Neutrophil (primary cell): Measurements from ENCODE around the gene MPZL2.

Source experiments
- H3K27ac ChIP-seq: fragments of 200-600 bp; sonication (generic); 2 replicates; pipeline ENCODE4 v1.5.1; 2016; ENCODE audit warnings: mild to moderate bottlenecking, moderate library complexity
- H3K27me3 ChIP-seq: fragments of 200-600 bp; sonication (generic); 2 replicates; pipeline ENCODE4 v1.6.0; 2016; ENCODE audit warnings: mild to moderate bottlenecking
- H3K36me3 ChIP-seq: fragments of 200-600 bp; sonication (generic); 2 replicates; pipeline ENCODE4 v1.5.1; 2017
- H3K4me1 ChIP-seq, 2 experiments: fragments of 200-600 bp in 1 of 2; sonication (generic) in 1 of 2; 1 replicate in 1 of 2; 2 replicates in 1 of 2; pipeline versions ENCODE4 v1.5.1 to v1.6.1; 2013 to 2016; ENCODE audit warnings: low read depth in 1 of 2, low read length in 1 of 2, mild to moderate bottlenecking in 1 of 2, moderate library complexity in 1 of 2; ENCODE audit not compliant: control insufficient read depth in 1 of 2, insufficient read depth in 1 of 2
- H3K4me3 ChIP-seq, 2 experiments: fragments of 200-600 bp in 1 of 2; sonication (generic) in 1 of 2; 1 replicate in 1 of 2; 2 replicates in 1 of 2; pipeline ENCODE4 v1.5.1; 2013 to 2016; ENCODE audit warnings: low read depth in 1 of 2, low read length in 1 of 2, mild to moderate bottlenecking in 1 of 2, moderate library complexity in 1 of 2
- H3K9me3 ChIP-seq: fragments of 200-600 bp; sonication (generic); 2 replicates; pipeline ENCODE4 v1.5.1; 2016
- TF ChIP-seq, protein P1 (sequence below): fragments of 200-600 bp; sonication (generic); IDR thresholded peaks from 2 replicates; pipeline ENCODE4 v1.5.1; 2016; ENCODE audit warnings: antibody characterized with exemption

Gene MPZL2

DNA sequence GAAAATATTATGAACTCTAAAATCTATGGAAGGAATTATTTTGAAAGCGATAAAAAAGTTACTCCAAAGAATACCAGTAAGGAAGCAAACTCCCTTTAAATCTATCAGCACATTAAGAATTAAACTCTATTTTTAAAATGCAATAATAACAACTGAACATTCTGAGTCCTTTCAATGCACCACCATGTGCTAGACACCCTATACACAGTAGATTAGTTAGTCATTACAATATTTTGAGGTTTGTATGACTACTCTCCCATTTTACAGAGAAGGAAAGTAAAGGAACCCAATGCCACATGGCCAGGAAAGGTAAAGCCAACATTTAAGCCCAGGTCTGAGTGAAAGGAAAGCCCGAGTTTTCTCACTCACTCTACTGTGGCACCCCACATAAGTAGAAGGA lies 57.0 kb downstream of the MPZL2 start:
- Histone ChIP-seq H3K27ac (peak overlapping the region; percentile 69), H3K27me3 (no peaks in the 10 kb centered on the region), H3K36me3 (peaks cover 100% of the 10 kb centered on the region), H3K4me1 (peaks cover 99 to 100% of the 10 kb centered on the region in 2 experiments), H3K9me3 (no peaks in the 10 kb centered on the region), H3K4me3 (peak overlapping the region; percentile 5 to 42)
- TF ChIP-seq, protein P1, sequence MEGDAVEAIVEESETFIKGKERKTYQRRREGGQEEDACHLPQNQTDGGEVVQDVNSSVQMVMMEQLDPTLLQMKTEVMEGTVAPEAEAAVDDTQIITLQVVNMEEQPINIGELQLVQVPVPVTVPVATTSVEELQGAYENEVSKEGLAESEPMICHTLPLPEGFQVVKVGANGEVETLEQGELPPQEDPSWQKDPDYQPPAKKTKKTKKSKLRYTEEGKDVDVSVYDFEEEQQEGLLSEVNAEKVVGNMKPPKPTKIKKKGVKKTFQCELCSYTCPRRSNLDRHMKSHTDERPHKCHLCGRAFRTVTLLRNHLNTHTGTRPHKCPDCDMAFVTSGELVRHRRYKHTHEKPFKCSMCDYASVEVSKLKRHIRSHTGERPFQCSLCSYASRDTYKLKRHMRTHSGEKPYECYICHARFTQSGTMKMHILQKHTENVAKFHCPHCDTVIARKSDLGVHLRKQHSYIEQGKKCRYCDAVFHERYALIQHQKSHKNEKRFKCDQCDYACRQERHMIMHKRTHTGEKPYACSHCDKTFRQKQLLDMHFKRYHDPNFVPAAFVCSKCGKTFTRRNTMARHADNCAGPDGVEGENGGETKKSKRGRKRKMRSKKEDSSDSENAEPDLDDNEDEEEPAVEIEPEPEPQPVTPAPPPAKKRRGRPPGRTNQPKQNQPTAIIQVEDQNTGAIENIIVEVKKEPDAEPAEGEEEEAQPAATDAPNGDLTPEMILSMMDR, result no peak

- Histone ChIP-seq H3K27ac (peak overlapping the region; percentile 69), H3K9me3 (no peaks in the 10 kb centered on the region), H3K4me1 (peaks cover 99 to 100% of the 10 kb centered on the region in 2 experiments), H3K4me3 (peak overlapping the region; percentile 5 to 42), H3K27me3 (no peaks in the 10 kb centered on the region), H3K36me3 (peaks cover 100% of the 10 kb centered on the region)
- TF ChIP-seq, protein P1, result no peak
Measured at GRCh38 chr11:118206391-118207031, 57.6 kb downstream of the MPZL2 start.

DNA sequence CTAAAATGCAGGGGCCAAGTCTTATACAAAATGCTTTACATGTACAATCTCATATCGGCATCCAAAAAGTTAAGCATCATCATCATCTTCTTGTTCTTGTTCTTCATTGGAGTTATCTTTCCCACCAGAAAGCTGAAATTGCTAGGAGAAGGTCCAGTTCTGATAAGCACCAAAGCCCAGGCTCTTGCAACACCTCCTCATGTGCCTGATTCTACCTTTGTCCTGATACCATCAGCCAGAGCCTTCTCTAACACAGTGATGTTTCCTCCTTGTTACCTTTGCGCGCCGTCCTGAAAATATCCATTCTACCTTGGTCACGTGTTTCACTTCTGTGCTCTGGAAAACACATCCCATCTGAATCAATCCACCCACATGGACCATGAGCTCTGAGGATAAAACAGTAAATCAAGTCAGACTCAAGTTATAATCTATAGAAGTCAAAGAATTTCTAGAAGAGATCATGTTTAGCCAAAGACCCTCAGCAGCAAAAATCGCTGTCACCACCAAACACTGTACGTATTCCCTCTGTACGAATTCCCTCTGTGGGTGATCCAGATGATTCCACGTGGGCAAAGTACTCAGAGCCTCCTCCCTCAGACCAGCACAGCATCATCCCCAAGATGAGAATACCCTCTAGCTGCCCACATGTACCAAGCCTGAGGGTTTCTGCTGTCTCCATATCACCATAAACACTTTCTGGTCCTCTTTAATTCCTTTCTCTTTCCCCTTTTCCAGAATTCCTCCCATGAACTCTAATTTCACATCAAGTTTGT lies 58.3 kb downstream of the MPZL2 start:
- H3K36me3 ChIP-seq, result peaks cover 100% of the 10 kb centered on the region
- peaks cover 98% of the 10 kb centered on the region in 2 experiments for H3K4me1 ChIP-seq
- H3K9me3 ChIP-seq, result no peaks in the 10 kb centered on the region
- no peaks in the 10 kb centered on the region for H3K27me3 ChIP-seq
- TF ChIP-seq, protein P1, result no peak
- peak overlapping the region; percentile 69 for H3K27ac ChIP-seq
- H3K4me3 ChIP-seq, result peak overlapping the region; percentile 5 to 42
